ENCODE results near the gene POMT1. TPM values are rescaled to one million over a fixed set of nuclear protein-coding genes. Genes with fewer than 3 reads are reported as not detected.

The POMT1 gene
- total RNA-seq, 1 donor from 2014 or later: 46.3 TPM

DNA sequence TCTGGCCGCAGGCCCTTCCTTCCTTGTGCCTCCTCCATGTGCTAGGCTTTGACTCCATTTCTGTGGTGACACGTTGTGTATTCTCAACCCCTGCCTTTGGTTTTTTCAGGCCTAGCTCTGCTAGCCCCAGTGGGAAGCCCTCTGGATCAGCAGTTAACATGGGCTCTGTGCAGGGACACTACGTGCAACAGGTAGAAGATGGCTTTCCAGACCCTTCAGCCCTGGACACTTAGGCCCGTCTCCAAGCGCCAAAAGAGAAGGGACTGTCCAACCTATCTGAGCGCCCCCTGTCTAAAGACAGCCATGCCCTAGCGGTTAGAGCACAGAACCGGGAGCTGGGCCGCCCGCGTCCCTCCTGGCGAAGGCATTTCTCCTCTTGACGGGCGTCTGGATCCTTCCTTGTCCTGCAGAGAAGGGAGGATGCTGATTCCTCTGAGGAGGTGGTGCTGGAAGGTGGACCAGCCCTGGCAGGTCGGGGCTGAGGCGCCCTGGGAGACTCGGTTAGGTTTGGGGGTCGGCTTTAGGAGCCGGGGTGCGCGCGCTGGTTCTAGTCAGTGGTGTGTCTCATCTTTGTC lies 8.3 kb upstream of the POMT1 start:
- no peaks in the 10 kb centered on the region for H3K27me3 Mint-ChIP-seq (ENCODE audit: low read depth)
- TF ChIP-seq, protein P1, sequence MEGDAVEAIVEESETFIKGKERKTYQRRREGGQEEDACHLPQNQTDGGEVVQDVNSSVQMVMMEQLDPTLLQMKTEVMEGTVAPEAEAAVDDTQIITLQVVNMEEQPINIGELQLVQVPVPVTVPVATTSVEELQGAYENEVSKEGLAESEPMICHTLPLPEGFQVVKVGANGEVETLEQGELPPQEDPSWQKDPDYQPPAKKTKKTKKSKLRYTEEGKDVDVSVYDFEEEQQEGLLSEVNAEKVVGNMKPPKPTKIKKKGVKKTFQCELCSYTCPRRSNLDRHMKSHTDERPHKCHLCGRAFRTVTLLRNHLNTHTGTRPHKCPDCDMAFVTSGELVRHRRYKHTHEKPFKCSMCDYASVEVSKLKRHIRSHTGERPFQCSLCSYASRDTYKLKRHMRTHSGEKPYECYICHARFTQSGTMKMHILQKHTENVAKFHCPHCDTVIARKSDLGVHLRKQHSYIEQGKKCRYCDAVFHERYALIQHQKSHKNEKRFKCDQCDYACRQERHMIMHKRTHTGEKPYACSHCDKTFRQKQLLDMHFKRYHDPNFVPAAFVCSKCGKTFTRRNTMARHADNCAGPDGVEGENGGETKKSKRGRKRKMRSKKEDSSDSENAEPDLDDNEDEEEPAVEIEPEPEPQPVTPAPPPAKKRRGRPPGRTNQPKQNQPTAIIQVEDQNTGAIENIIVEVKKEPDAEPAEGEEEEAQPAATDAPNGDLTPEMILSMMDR (conservative IDR thresholded peaks at IDR 0.05): no peak
- no peak overlapping the region for H3K27ac Mint-ChIP-seq (ENCODE audit: unreplicated experiment)
- no peak overlapping the region for H3K4me3 Mint-ChIP-seq
- peaks cover 27% of the 10 kb centered on the region for H3K36me3 Mint-ChIP-seq (ENCODE audit: low read depth)
- no peaks in the 10 kb centered on the region for H3K9me3 Mint-ChIP-seq
- no peak for DNase-seq (ENCODE audit: low read depth, low spot score)
- no peaks in the 10 kb centered on the region for H3K4me1 Mint-ChIP-seq

DNA sequence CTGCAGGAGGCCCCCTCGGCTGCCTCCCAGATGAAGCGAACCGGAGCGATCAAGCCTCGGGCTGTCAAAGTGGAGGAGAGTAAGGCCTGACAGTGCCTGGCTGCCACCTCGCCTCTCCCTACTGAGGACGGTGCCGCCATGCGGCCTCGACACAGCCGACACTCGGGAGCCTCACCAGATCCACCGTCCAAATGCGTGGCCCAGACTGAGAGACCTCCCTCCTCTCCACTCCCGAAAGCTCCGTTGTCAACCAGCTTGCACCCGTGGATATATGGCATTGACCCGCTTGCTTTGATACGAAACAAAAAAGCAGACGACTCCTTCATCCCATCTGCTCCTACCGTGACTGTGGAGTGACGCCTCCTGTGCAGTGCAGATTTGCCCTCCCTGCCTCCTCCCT lies 6.9 kb upstream of the POMT1 start:
- Mint-ChIP-seq H3K27ac (ENCODE audit: unreplicated experiment) (no peak overlapping the region), H3K4me3 (peak overlapping the region; percentile 19), H3K4me1 (peaks cover 7% of the 10 kb centered on the region), H3K27me3 (ENCODE audit: low read depth) (no peaks in the 10 kb centered on the region), H3K9me3 (no peaks in the 10 kb centered on the region), H3K36me3 (ENCODE audit: low read depth) (peaks cover 26% of the 10 kb centered on the region)
- TF ChIP-seq, protein P1 (conservative IDR thresholded peaks at IDR 0.05): no peak
- DNase-seq (ENCODE audit: low read depth, low spot score): no peak

DNA sequence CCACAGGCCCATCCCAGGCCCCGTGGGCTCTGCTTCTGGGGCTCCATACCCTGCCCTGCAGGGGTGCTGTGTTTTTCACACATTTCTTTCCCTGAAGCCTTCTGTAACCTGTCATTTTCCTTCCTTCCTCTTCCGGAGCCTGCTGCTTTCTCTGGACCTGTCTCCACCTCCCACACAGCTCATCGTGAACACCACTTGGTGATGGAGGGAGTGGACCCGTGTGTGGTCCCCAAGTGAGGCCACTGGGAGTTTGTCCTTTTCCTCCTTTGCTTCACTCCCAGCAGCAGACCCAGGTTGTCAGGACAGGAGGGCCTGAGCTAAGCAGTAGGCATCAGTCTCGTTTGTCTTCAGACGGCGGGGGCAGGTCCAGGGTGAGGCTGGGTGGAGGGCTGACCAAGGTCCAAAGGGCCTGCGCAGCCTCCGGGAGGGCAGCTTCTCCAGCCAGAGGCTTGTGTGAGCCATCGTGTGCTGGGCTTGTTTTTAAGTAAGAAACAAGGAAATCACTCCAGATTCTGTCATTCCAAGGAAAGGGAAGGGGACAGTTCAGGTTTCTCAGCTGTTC lies 5.8 kb upstream of the POMT1 start:
- no peak for DNase-seq (ENCODE audit: low read depth, low spot score)
- peaks cover 4% of the 10 kb centered on the region for H3K27me3 Mint-ChIP-seq (ENCODE audit: low read depth)
- H3K4me1 Mint-ChIP-seq: peaks cover 12% of the 10 kb centered on the region
- H3K9me3 Mint-ChIP-seq: no peaks in the 10 kb centered on the region
- peaks cover 28% of the 10 kb centered on the region for H3K36me3 Mint-ChIP-seq (ENCODE audit: low read depth)
- peak overlapping the region; percentile 64 for H3K4me3 Mint-ChIP-seq
- TF ChIP-seq, protein P1 (conservative IDR thresholded peaks at IDR 0.05): no peak
- H3K27ac Mint-ChIP-seq (ENCODE audit: unreplicated experiment): peak overlapping the region; percentile 27

DNA sequence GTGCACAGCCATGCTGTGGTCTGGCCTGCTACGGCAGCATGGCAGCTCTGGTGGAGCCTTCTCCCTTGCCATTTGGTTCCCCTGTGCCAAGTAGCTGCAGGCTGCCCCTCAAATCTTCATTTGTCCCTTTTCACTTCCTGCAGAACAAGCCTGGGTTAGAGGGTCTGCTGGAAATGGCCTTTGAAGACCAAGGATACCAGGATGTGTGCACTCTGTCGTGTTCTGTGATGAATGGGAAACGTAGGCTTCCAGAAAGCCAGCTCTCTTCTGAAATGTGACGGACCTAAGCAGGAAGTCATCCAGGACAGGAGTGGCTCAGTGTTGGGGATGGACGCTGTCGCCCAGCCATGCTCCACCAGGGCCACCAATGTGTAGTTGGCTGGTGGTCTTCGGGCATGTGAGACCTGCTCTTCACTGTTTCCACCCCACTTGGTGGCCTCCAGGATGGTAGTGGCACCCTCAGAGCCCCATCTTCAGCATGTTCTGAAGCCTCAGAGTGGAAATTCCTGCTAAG lies 3.4 kb upstream of the POMT1 start:
- H3K4me1 Mint-ChIP-seq: peaks cover 25% of the 10 kb centered on the region
- H3K27me3 Mint-ChIP-seq (ENCODE audit: low read depth): peaks cover 12% of the 10 kb centered on the region
- H3K36me3 Mint-ChIP-seq (ENCODE audit: low read depth): peaks cover 17% of the 10 kb centered on the region
- no peak for DNase-seq (ENCODE audit: low read depth, low spot score)
- peak overlapping the region; percentile 1 for H3K4me3 Mint-ChIP-seq
- H3K9me3 Mint-ChIP-seq: no peaks in the 10 kb centered on the region
- no peak overlapping the region for H3K27ac Mint-ChIP-seq (ENCODE audit: unreplicated experiment)
- TF ChIP-seq, protein P1 (conservative IDR thresholded peaks at IDR 0.05): no peak

DNA sequence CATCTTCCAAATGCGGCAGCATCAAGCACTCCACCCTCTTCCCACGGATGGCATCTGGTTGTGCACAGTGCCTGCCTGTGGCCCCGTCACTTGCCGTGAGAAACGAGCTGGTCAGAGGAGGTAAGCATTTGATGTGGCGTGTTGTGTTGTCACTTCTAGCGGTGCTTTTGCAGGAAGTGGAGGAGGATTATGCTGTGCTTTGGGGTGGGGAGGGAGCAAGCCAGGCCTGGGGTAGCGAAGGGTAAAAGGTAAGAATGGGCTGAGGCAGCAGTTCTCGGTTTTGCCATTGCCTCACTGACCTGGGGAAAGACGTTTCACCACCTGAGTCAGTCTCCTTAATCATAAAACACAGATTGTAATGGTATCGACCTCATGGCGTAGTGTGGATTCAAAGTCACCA lies 2.3 kb upstream of the POMT1 start:
- Mint-ChIP-seq H3K27ac (ENCODE audit: unreplicated experiment) (no peak overlapping the region), H3K27me3 (ENCODE audit: low read depth) (peaks cover 12% of the 10 kb centered on the region), H3K36me3 (ENCODE audit: low read depth) (peaks cover 17% of the 10 kb centered on the region), H3K4me3 (peak overlapping the region; percentile 93), H3K9me3 (no peaks in the 10 kb centered on the region), H3K4me1 (peaks cover 32% of the 10 kb centered on the region)
- DNase-seq (ENCODE audit: low read depth, low spot score): no peak
- TF ChIP-seq, protein P1 (conservative IDR thresholded peaks at IDR 0.05): no peak

Data from neural crest cell (in vitro differentiated cells).